K562 (cell line): ENCODE data around the gene FAM186B. TPM values are rescaled to one million over a fixed set of nuclear protein-coding genes. Genes with fewer than 3 reads are reported as not detected.
A peak's percentile ranks its signal among the peaks of the same experiment; 100 is the strongest.

Source experiments
- ATF1 ChIP-seq, 2 experiments: fragments of 450-650 bp in 1 of 2; IDR thresholded peaks; 2 replicates each; pipeline ENCODE4 v1.6.1; 2016; ENCODE audit warnings: missing compliant biosample characterization in 1 of 2, missing genetic modification characterization in 1 of 2
- BRD9 ChIP-seq: fragments of 450-650 bp; IDR thresholded peaks from 2 replicates; pipeline ENCODE4 v1.6.1; 2018; ENCODE audit warnings: low read depth; ENCODE audit not compliant: partially characterized antibody
- CREB1 ChIP-seq, 2 experiments: sonication (generic) in 1 of 2; formaldehyde crosslinking in 1 of 2; IDR thresholded peaks; 2 replicates each; pipeline versions ENCODE4 v1.6.1 to v1.8.0; 2012 to 2022; ENCODE audit warnings: inconsistent platforms in 1 of 2, mild to moderate bottlenecking in 1 of 2, missing genetic modification reagents in 1 of 2, moderate library complexity in 1 of 2
- CREBBP ChIP-seq: IDR thresholded peaks from one replicate; pipeline ENCODE4 v1.6.1; 2012; ENCODE audit warnings: low read depth, mild to moderate bottlenecking, control low read depth, inconsistent platforms, low read length
- FOXO4 ChIP-seq: fragments of 450-650 bp; formaldehyde crosslinking; IDR thresholded peaks from 2 replicates; pipeline ENCODE4 v1.4.0; 2020; ENCODE audit warnings: mild to moderate bottlenecking, moderate library complexity
- GTF2B ChIP-seq: IDR thresholded peaks from 2 replicates; pipeline ENCODE4 v1.6.1; 2011; ENCODE audit not compliant: insufficient read length; ENCODE audit errors: extremely low read depth
- HDAC8 ChIP-seq: fragments of 450-650 bp; IDR thresholded peaks from 2 replicates; pipeline ENCODE4 v1.6.1; 2016; ENCODE audit warnings: mild to moderate bottlenecking, missing genetic modification characterization, moderate library complexity, missing compliant biosample characterization
- HEY1 ChIP-seq: fragments of 250-450 bp; sonication (Bioruptor Pico); IDR thresholded peaks from 2 replicates; pipeline ENCODE4 v1.5.0; 2020; ENCODE audit warnings: mild to moderate bottlenecking, moderate library complexity, borderline replicate concordance
- KDM5B ChIP-seq: fragments of 200-600 bp; sonication (generic); IDR thresholded peaks from 2 replicates; pipeline ENCODE4 v1.6.1; 2012; ENCODE audit warnings: low read depth, mild to moderate bottlenecking, moderate library complexity, low read length, control low read depth, inconsistent platforms; ENCODE audit not compliant: insufficient replicate concordance
- MAFF ChIP-seq: IDR thresholded peaks from 2 replicates; pipeline ENCODE4 v1.6.1; 2012; ENCODE audit warnings: low read length, improper control_type of control experiment
- NR4A1 ChIP-seq, 2 experiments: fragments of 250-450 bp in 1 of 2; fragments of 450-650 bp in 1 of 2; sonication (Bioruptor Pico) in 1 of 2; IDR thresholded peaks; 2 replicates each; pipeline versions ENCODE4 v1.4.0 to v1.6.1; 2016 to 2020; ENCODE audit warnings: mild to moderate bottlenecking in 2 of 2, missing compliant biosample characterization in 1 of 2, missing genetic modification characterization in 1 of 2, moderate library complexity in 1 of 2
- PHF20 ChIP-seq: fragments of 450-650 bp; IDR thresholded peaks from 2 replicates; pipeline ENCODE4 v1.6.1; 2018; ENCODE audit not compliant: partially characterized antibody
- RNF2 ChIP-seq: sonication (generic); IDR thresholded peaks from 2 replicates; pipeline ENCODE4 v1.6.1; 2016
- SAP30 ChIP-seq: fragments of 200-600 bp; sonication (generic); IDR thresholded peaks from 2 replicates; pipeline ENCODE4 v1.6.1; 2012; ENCODE audit warnings: borderline replicate concordance, low read depth, mild to moderate bottlenecking, moderate library complexity, low read length, control low read depth, inconsistent platforms; ENCODE audit not compliant: insufficient read depth, poor library complexity, severe bottlenecking
- TAF1 ChIP-seq: IDR thresholded peaks from 2 replicates; pipeline ENCODE4 v1.6.1; 2011; ENCODE audit warnings: mild to moderate bottlenecking, low read length, moderate library complexity; ENCODE audit not compliant: insufficient read depth, control insufficient read depth, severe bottlenecking; ENCODE audit errors: extremely low read depth
- XRCC5 ChIP-seq: fragments of 200-400 bp; formaldehyde crosslinking; IDR thresholded peaks from 2 replicates; pipeline ENCODE4 v1.6.1; 2017; ENCODE audit warnings: low read depth, mild to moderate bottlenecking, low read length
- ZBTB2 ChIP-seq: fragments of 450-650 bp; IDR thresholded peaks from 2 replicates; pipeline ENCODE4 v1.6.1; 2016; ENCODE audit warnings: antibody characterized with exemption
- ZBTB33 ChIP-seq: sonication (generic); formaldehyde crosslinking; IDR thresholded peaks from 2 replicates; pipeline ENCODE4 v1.8.1; 2023; ENCODE audit warnings: mild to moderate bottlenecking, missing genetic modification reagents
- ZFX ChIP-seq: sonication (generic); formaldehyde crosslinking; IDR thresholded peaks from 2 replicates; pipeline ENCODE4 v1.8.0; 2022; ENCODE audit warnings: mild to moderate bottlenecking, missing genetic modification reagents, moderate library complexity
- ZNF408 ChIP-seq: fragments of 250-450 bp; sonication (Bioruptor Pico); IDR thresholded peaks from 2 replicates; pipeline ENCODE4 v1.4.0; 2020; ENCODE audit warnings: low read depth, mild to moderate bottlenecking, moderate library complexity
- polyA plus RNA-seq, 8 experiments: library from polyadenylated mRNA; depleted of rRNA in 4 of 8; stranded (reverse) in 5 of 8; unstranded in 3 of 8; fragments of >200 nt; fragmentation: Nextera tagmentation in 2 of 8; fragmentation: Illumina TruSeq in 1 of 8; extraction: Ambion mirVana in 2 of 8; extraction: Trizol in 1 of 8; gene quantifications; 2 replicates each; pipeline versions ENCODE4 v1.2.1 to v1.2.3, GENCODE V29; 2011 to 2014; ENCODE audit warnings: inconsistent platforms in 1 of 8, missing spikeins in 1 of 8
- total RNA-seq, 7 experiments: library from RNA; depleted of rRNA in 6 of 7; stranded (reverse); fragments of >200 nt in 6 of 7; fragmentation: Illumina TruSeq in 2 of 7; extraction: Trizol in 2 of 7; gene quantifications; 2 replicates each; pipeline versions ENCODE4 v1.2.1 to v1.2.3, GENCODE V29; 2011 to 2021; ENCODE audit warnings: low replicate concordance in 1 of 7

Gene FAM186B
- total and polyA plus RNA-seq, 9 of the 15 experiments (the other 6 are each of a cell fraction or from before 2014, with no cell fraction given): 0.07 to 0.42 (median 0.15) TPM

GRCh38 chr12:49567611-49568441, 37.6 kb downstream of the FAM186B start, which contains the start of gene MCRS1 (continued):
- TF ChIP-seq ZBTB33 (CRISPR knock-in tag) (no peak), CREB1 (IDR thresholded peaks at IDR 0.05) (no peak; the same call in 1 of the 2 replicates), CREB1 (CRISPR knock-in tag; IDR thresholded peaks at IDR 0.05) (peak; percentile 67; the same call in 1 of the 2 replicates), ATF1 (CRISPR knock-in tag; IDR thresholded peaks at IDR 0.05) (no peak), ATF1 (tag; IDR thresholded peaks at IDR 0.05) (peak; percentile 93), ZNF408 (CRISPR knock-in tag) (no peak), KDM5B (peak; percentile 57), BRD9 (no peak), GTF2B (no peak), CREBBP (no peak), FOXO4 (CRISPR knock-in tag) (no peak), HEY1 (CRISPR knock-in tag) (no peak), NR4A1 (CRISPR knock-in tag; IDR thresholded peaks at IDR 0.05) (no peak), NR4A1 (tag; IDR thresholded peaks at IDR 0.05) (0 out of 2 replicates have a peak, but pooled peaks have one; percentile 33), TAF1 (peak; percentile 94), ZFX (CRISPR knock-in tag) (peak; percentile 99), XRCC5 (peak; percentile 71; the same call in 1 of the 2 replicates), SAP30 (peak; percentile 95), ZBTB2 (peak; percentile 100), RNF2 (no peak), HDAC8 (peak; percentile 81), MAFF (no peak), PHF20 (peak; percentile 98)
